Vagina (tissue), 2 donors: ENCODE data around the gene CIAO2B. TPM values are rescaled to one million over a fixed set of nuclear protein-coding genes. Genes with fewer than 3 reads are reported as not detected.

Experiments
- DNase-seq, 2 donors: peaks; one replicate each; pipeline ENCODE4 v3.0.0-alpha.2; 2017; ENCODE audit errors: extremely low spot score in 2 of 2
- H3K27ac ChIP-seq: fragments of 200-600 bp; sonication (generic); one replicate; pipeline ENCODE4 v1.5.1; 2019
- H3K27me3 ChIP-seq: fragments of 200-600 bp; sonication (generic); one replicate; pipeline ENCODE4 v1.5.1; 2019
- H3K36me3 ChIP-seq, 2 donors: fragments of 200-600 bp; sonication (generic); one replicate each; pipeline ENCODE4 v1.5.1; 2017 to 2019
- H3K4me1 ChIP-seq: fragments of 200-600 bp; sonication (generic); one replicate; pipeline ENCODE4 v1.5.1; 2019
- H3K4me3 ChIP-seq, 2 donors: fragments of 200-600 bp; sonication (generic); 1 replicate in 1 of 2; 2 replicates in 1 of 2; pipeline ENCODE4 v1.5.1; 2016 to 2019
- H3K9me3 ChIP-seq: fragments of 200-600 bp; sonication (generic); one replicate; pipeline ENCODE4 v1.5.1; 2019
- POLR2A ChIP-seq, 2 donors: fragments of 450-650 bp; IDR thresholded peaks; one replicate each; pipeline ENCODE4 v1.6.1; 2017; ENCODE audit warnings: antibody characterized with exemption in 2 of 2, mild to moderate bottlenecking in 2 of 2, moderate library complexity in 2 of 2
- POLR2AphosphoS5 ChIP-seq, 2 donors: sonication (generic); formaldehyde crosslinking; IDR thresholded peaks; one replicate each; pipeline ENCODE4 v1.9.0; 2017; ENCODE audit warnings: antibody characterized with exemption in 2 of 2, mild to moderate bottlenecking in 2 of 2, low read depth in 1 of 2; ENCODE audit not compliant: insufficient read depth in 1 of 2
- intact Hi-C: fragments of 100-400 bp; cut with DNase I; formaldehyde crosslinking; loops from one replicate; pipeline ENCODE4 v1.15.1; 2023
- total RNA-seq: library from RNA; depleted of rRNA; stranded (reverse); fragments of >200 nt; gene quantifications from one replicate; pipeline ENCODE4 v1.2.3, GENCODE V29; 2016
- TF ChIP-seq, protein P1 (sequence below), 3 experiments: fragments of 450-650 bp in 2 of 3; fragments of 200-600 bp in 1 of 3; sonication (generic) in 1 of 3; IDR thresholded peaks; one replicate each; pipeline ENCODE4 v1.5.1; 2017 to 2019; ENCODE audit warnings: antibody characterized with exemption in 3 of 3, mild to moderate bottlenecking in 2 of 3, moderate library complexity in 2 of 3

The CIAO2B gene
- total RNA-seq, 1 donor from 2014 or later = 105 TPM

DNA sequence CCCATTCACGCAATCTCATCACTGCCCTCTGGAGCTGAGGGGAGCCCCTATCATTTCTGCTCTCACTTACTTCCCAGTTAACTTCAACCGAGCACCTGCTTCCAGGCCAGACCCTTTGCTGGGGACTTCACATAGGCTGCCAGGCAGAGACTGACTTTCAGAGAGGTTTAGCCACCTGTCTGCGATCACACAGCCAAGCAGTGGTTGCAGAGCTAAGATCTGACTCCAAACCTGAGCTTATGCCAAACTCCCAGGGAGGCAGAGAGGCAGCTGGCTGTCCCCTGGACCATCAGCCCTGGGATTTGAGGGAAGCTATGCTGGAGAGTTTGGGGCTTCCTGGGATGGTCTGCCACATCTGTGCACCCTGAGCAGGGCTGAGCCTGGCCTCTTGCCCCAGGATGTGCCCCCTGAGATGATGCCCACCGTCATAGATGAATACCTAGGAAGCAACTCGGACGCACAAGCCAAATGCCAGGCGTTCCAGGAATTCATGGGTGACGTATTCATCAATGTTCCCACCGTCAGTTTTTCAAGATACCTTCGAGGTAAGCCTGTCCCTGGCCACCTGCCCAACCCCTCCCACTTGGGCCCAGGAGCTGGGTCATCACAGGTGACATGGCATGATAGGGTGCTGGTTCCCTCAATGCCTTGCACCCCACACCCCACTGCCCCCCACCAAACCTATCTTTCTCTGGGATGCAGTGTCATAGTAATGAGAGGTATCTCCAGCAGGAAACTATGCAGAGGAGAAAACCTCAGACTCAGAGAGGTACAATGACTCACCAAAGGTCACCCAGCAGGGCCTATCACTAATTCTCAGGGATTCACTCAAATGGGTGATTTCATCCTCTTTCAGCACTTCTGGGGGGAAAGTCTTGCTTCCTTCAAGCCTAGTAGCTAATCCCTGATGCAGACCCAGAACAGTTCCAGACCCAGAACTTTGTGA is 36.8 kb upstream of the CIAO2B start:
- H3K27me3 ChIP-seq = no peaks in the 10 kb centered on the region
- H3K4me1 ChIP-seq = no peaks in the 10 kb centered on the region
- no peak for DNase-seq
- H3K36me3 ChIP-seq = no peaks in the 10 kb centered on the region
- intact Hi-C loops = no loop called here
- TF ChIP-seq POLR2A (IDR thresholded peaks at IDR 0.05) (no peak), POLR2AphosphoS5 (IDR thresholded peaks at IDR 0.05; ENCODE audit: insufficient read depth in 1 of 2, low read depth in 1 of 2) (no peak)
- TF ChIP-seq, protein P1, sequence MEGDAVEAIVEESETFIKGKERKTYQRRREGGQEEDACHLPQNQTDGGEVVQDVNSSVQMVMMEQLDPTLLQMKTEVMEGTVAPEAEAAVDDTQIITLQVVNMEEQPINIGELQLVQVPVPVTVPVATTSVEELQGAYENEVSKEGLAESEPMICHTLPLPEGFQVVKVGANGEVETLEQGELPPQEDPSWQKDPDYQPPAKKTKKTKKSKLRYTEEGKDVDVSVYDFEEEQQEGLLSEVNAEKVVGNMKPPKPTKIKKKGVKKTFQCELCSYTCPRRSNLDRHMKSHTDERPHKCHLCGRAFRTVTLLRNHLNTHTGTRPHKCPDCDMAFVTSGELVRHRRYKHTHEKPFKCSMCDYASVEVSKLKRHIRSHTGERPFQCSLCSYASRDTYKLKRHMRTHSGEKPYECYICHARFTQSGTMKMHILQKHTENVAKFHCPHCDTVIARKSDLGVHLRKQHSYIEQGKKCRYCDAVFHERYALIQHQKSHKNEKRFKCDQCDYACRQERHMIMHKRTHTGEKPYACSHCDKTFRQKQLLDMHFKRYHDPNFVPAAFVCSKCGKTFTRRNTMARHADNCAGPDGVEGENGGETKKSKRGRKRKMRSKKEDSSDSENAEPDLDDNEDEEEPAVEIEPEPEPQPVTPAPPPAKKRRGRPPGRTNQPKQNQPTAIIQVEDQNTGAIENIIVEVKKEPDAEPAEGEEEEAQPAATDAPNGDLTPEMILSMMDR (IDR thresholded peaks at IDR 0.05) = no peak
- no peak overlapping the region for H3K27ac ChIP-seq
- no peaks in the 10 kb centered on the region for H3K9me3 ChIP-seq
- no peak overlapping the region for H3K4me3 ChIP-seq

- intact Hi-C loops = no loop called here
- H3K9me3 ChIP-seq = no peaks in the 10 kb centered on the region
- H3K4me1 ChIP-seq = no peaks in the 10 kb centered on the region
- no peaks in the 10 kb centered on the region for H3K36me3 ChIP-seq
- no peak for TF ChIP-seq POLR2A (IDR thresholded peaks at IDR 0.05)
- TF ChIP-seq POLR2AphosphoS5 (IDR thresholded peaks at IDR 0.05; ENCODE audit: insufficient read depth in 1 of 2, low read depth in 1 of 2) = no peak
- TF ChIP-seq, protein P1 (IDR thresholded peaks at IDR 0.05) = no peak
- no peak overlapping the region for H3K4me3 ChIP-seq
- no peak overlapping the region for H3K27ac ChIP-seq
- no peak for DNase-seq
- no peaks in the 10 kb centered on the region for H3K27me3 ChIP-seq
Measured at GRCh38 chr16:66968847-66969246, 34.6 kb upstream of the CIAO2B start.

GRCh38 chr16:66964049-66964448 is 29.8 kb upstream of the CIAO2B start:
- TF ChIP-seq, protein P1 (IDR thresholded peaks at IDR 0.05) = no peak
- no peak for TF ChIP-seq POLR2AphosphoS5 (IDR thresholded peaks at IDR 0.05; ENCODE audit: insufficient read depth in 1 of 2, low read depth in 1 of 2)
- no peak for TF ChIP-seq POLR2A (IDR thresholded peaks at IDR 0.05)
- no peak overlapping the region for H3K4me3 ChIP-seq
- no peak for DNase-seq
- no peak overlapping the region for H3K27ac ChIP-seq
- intact Hi-C loops = no loop called here
- H3K4me1 ChIP-seq = peaks cover 8% of the 10 kb centered on the region
- no peaks in the 10 kb centered on the region for H3K36me3 ChIP-seq
- H3K9me3 ChIP-seq = no peaks in the 10 kb centered on the region
- H3K27me3 ChIP-seq = no peaks in the 10 kb centered on the region

- no peak overlapping the region for H3K27ac ChIP-seq
- intact Hi-C loops = no loop called here
Measured at GRCh38 chr16:66961914-66962313, 27.7 kb upstream of the CIAO2B start.

More at GRCh38 chr16:66961914-66962313, 27.7 kb upstream of the CIAO2B start:
- no peak overlapping the region for H3K4me3 ChIP-seq
- TF ChIP-seq, protein P1 (IDR thresholded peaks at IDR 0.05) = no peak
- TF ChIP-seq POLR2AphosphoS5 (IDR thresholded peaks at IDR 0.05; ENCODE audit: insufficient read depth in 1 of 2, low read depth in 1 of 2) (no peak), POLR2A (IDR thresholded peaks at IDR 0.05) (no peak)
- H3K36me3 ChIP-seq = no peaks in the 10 kb centered on the region
- peaks cover 8% of the 10 kb centered on the region for H3K4me1 ChIP-seq
- no peaks in the 10 kb centered on the region for H3K9me3 ChIP-seq
- DNase-seq = no peak
- no peaks in the 10 kb centered on the region for H3K27me3 ChIP-seq
